Liver (tissue), 9 donors: ENCODE results near the gene GXYLT1. TPM values are rescaled to one million over a fixed set of nuclear protein-coding genes. Genes with fewer than 3 reads are reported as not detected.
"Not testable (repeated sequence)": the region's sequence is repeated elsewhere in the genome, so short reads cannot be mapped to it uniquely, and the experiment has no call there.

Experiments
- DNase-seq: peaks from one replicate; pipeline ENCODE4 v3.0.0-alpha.2; 2017; ENCODE audit warnings: low spot score
- H3K27ac ChIP-seq, 2 donors: one replicate each; pipeline ENCODE4 v1.7.0; 2013; ENCODE audit warnings: inconsistent platforms in 2 of 2, low read length in 2 of 2, control low read depth in 1 of 2, low read depth in 1 of 2, mild to moderate bottlenecking in 1 of 2
- H3K27me3 ChIP-seq, 4 donors: one replicate each; pipeline versions ENCODE4 v1.6.1 to v1.7.0; 2013; ENCODE audit warnings: low read length in 3 of 4, inconsistent platforms in 1 of 4, mild to moderate bottlenecking in 1 of 4, moderate library complexity in 1 of 4; ENCODE audit not compliant: control insufficient read depth in 4 of 4, insufficient read depth in 4 of 4
- H3K36me3 ChIP-seq, 4 donors: one replicate each; pipeline versions ENCODE4 v1.6.1 to v1.7.0; 2013; ENCODE audit warnings: low read length in 3 of 4, mild to moderate bottlenecking in 3 of 4, low read depth in 1 of 4, moderate library complexity in 1 of 4; ENCODE audit not compliant: control insufficient read depth in 4 of 4, insufficient read depth in 3 of 4
- H3K4me1 ChIP-seq, 4 donors: one replicate each; pipeline versions ENCODE4 v1.6.1 to v1.7.0; 2013; ENCODE audit warnings: low read length in 3 of 4, mild to moderate bottlenecking in 3 of 4, moderate library complexity in 1 of 4; ENCODE audit not compliant: control insufficient read depth in 4 of 4, insufficient read depth in 4 of 4
- H3K4me3 ChIP-seq, 3 donors: one replicate each; pipeline versions ENCODE4 v1.6.1 to v1.7.0; 2013; ENCODE audit warnings: low read length in 3 of 3, control low read depth in 1 of 3, low read depth in 1 of 3, mild to moderate bottlenecking in 1 of 3
- H3K9ac ChIP-seq, 2 donors: one replicate each; pipeline ENCODE4 v1.7.0; 2013; ENCODE audit warnings: low read length in 2 of 2, mild to moderate bottlenecking in 2 of 2, moderate library complexity in 2 of 2, control low read depth in 1 of 2, low read depth in 1 of 2
- H3K9me3 ChIP-seq, 4 donors: one replicate each; pipeline versions ENCODE4 v1.6.1 to v1.7.0; 2013; ENCODE audit warnings: low read length in 3 of 4; ENCODE audit not compliant: control insufficient read depth in 4 of 4
- EGR1 ChIP-seq, 2 donors: IDR thresholded peaks; 2 replicates each; pipeline ENCODE4 v1.6.1; 2016 to 2018; ENCODE audit warnings: antibody characterized with exemption in 2 of 2, low read depth in 2 of 2
- FOXA1 ChIP-seq: IDR thresholded peaks from 2 replicates; pipeline ENCODE4 v1.6.1; 2016; ENCODE audit warnings: antibody characterized with exemption
- FOXA2 ChIP-seq: IDR thresholded peaks from 2 replicates; pipeline ENCODE4 v1.6.1; 2016; ENCODE audit warnings: antibody characterized with exemption
- GABPA ChIP-seq, 2 donors: IDR thresholded peaks in 1 of 2; conservative IDR thresholded peaks in 1 of 2; 2 replicates each; pipeline ENCODE4 v1.6.1; 2016; ENCODE audit warnings: antibody characterized with exemption in 2 of 2, mild to moderate bottlenecking in 1 of 2, moderate library complexity in 1 of 2
- HNF4A ChIP-seq, 2 donors: conservative IDR thresholded peaks; 2 replicates each; pipeline ENCODE4 v1.6.1; 2016; ENCODE audit warnings: antibody characterized with exemption in 2 of 2, mild to moderate bottlenecking in 2 of 2
- HNF4G ChIP-seq: IDR thresholded peaks from 2 replicates; pipeline ENCODE4 v1.6.1; 2016; ENCODE audit warnings: antibody characterized with exemption
- JUND ChIP-seq, 2 donors: IDR thresholded peaks; 2 replicates each; pipeline ENCODE4 v1.6.1; 2016; ENCODE audit warnings: antibody characterized with exemption in 2 of 2
- NR2F2 ChIP-seq: IDR thresholded peaks from 2 replicates; pipeline ENCODE4 v1.6.1; 2016; ENCODE audit warnings: antibody characterized with exemption
- RAD21 ChIP-seq, 2 donors: IDR thresholded peaks; 2 replicates each; pipeline ENCODE4 v1.6.1; 2016; ENCODE audit warnings: antibody characterized with exemption in 2 of 2, mild to moderate bottlenecking in 2 of 2
- RXRA ChIP-seq, 2 donors: IDR thresholded peaks; 2 replicates each; pipeline ENCODE4 v1.6.1; 2017 to 2018; ENCODE audit warnings: antibody characterized with exemption in 2 of 2, mild to moderate bottlenecking in 1 of 2
- SP1 ChIP-seq: IDR thresholded peaks from 2 replicates; pipeline ENCODE4 v1.6.1; 2018; ENCODE audit warnings: antibody characterized with exemption, mild to moderate bottlenecking
- TAF1 ChIP-seq: conservative IDR thresholded peaks from 2 replicates; pipeline ENCODE4 v1.6.1; 2016; ENCODE audit warnings: antibody characterized with exemption, mild to moderate bottlenecking
- YY1 ChIP-seq: IDR thresholded peaks from 2 replicates; pipeline ENCODE4 v1.6.1; 2016; ENCODE audit warnings: antibody characterized with exemption, mild to moderate bottlenecking
- WGBS: extraction: QIAGEN DNeasy Blood & Tissue Kit; methylation state at CpG from one replicate; pipeline ENCODE4 v1.1.7; 2013; 5-methylcytosine and 5-hydroxymethylcytosine counted together
- polyA plus RNA-seq, 2 donors: library from polyadenylated mRNA; stranded (reverse) in 1 of 2; unstranded in 1 of 2; fragments of 200-250 nt in 1 of 2; fragments of >200 nt in 1 of 2; fragmentation: Nextera tagmentation in 1 of 2; extraction: Ambion mirVana in 1 of 2; gene quantifications; one replicate each; pipeline versions ENCODE4 v1.2.1 to v1.2.3, GENCODE V29; 2013 to 2015
- total RNA-seq, 2 donors: library from RNA; depleted of rRNA; stranded (reverse); fragments of >200 nt; gene quantifications; one replicate each; pipeline ENCODE4 v1.2.3, GENCODE V29; 2014
- TF ChIP-seq, protein P1 (sequence below): IDR thresholded peaks from 2 replicates; pipeline ENCODE4 v1.6.1; 2016; ENCODE audit warnings: antibody characterized with exemption
- TF ChIP-seq, protein P2 (sequence below): fragments of 150-350 bp; IDR thresholded peaks from 2 replicates; pipeline ENCODE4 v1.5.1; 2017; ENCODE audit warnings: improper control_type of control experiment, low read depth, low read length; ENCODE audit not compliant: missing input control
- TF ChIP-seq, protein P3 (sequence below): IDR thresholded peaks from 2 replicates; pipeline ENCODE4 v1.6.1; 2016; ENCODE audit warnings: antibody characterized with exemption
- TF ChIP-seq, protein P4 (sequence below): IDR thresholded peaks from 2 replicates; pipeline ENCODE4 v1.6.1; 2016; ENCODE audit warnings: antibody characterized with exemption, mild to moderate bottlenecking
- TF ChIP-seq, protein P5 (sequence below): IDR thresholded peaks from 2 replicates; pipeline ENCODE4 v1.6.1; 2016; ENCODE audit warnings: antibody characterized with exemption
- donor health status: healthy.
- donor health status: healthy.
- donor health status: healthy.
- donor health status: healthy.
- donor health status: healthy.

The GXYLT1 gene
- total and polyA plus RNA-seq, 4 donors = 2.8 to 13.7 (median 7.6) TPM

DNA sequence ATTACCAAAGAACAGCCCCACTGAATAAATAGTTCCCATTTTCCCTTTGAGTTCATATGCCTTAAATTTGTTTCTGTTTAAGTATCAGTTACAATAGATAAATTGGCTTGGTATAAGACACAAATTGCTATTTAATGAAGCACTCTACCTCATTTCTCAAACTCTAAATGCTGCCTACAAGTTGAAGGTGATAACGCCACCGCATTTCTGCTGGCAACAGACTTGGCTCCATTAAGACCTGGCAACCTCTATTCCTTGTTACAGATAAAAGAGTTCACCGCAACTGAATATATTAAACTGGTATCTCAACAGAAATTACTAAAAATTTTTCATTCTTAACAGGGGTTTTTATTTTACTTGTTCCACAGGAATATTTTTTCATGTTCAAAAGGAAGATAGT lies 35.6 kb downstream of the GXYLT1 start:
- no peak overlapping the region for H3K27ac ChIP-seq
- H3K4me1 ChIP-seq = no peaks in the 10 kb centered on the region
- H3K27me3 ChIP-seq = no peaks in the 10 kb centered on the region
- peaks cover 0 to 4% (median under 1%) of the 10 kb centered on the region in 4 donors for H3K36me3 ChIP-seq
- no peak overlapping the region for H3K4me3 ChIP-seq
- TF ChIP-seq GABPA (IDR thresholded peaks at IDR 0.05 in 1 of 2, conservative IDR thresholded peaks at IDR 0.05 in 1 of 2) (no peak), RXRA (IDR thresholded peaks at IDR 0.05) (no peak), HNF4G (no peak), TAF1 (no peak), YY1 (no peak), RAD21 (IDR thresholded peaks at IDR 0.05) (no peak), SP1 (no peak), NR2F2 (no peak), HNF4A (conservative IDR thresholded peaks at IDR 0.05) (no peak), EGR1 (IDR thresholded peaks at IDR 0.05; ENCODE audit: low read depth in 2 of 2) (no peak), FOXA2 (no peak), FOXA1 (no peak), JUND (IDR thresholded peaks at IDR 0.05) (no peak)
- TF ChIP-seq, protein P1, sequence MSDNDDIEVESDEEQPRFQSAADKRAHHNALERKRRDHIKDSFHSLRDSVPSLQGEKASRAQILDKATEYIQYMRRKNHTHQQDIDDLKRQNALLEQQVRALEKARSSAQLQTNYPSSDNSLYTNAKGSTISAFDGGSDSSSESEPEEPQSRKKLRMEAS = no peak
- TF ChIP-seq, protein P2, sequence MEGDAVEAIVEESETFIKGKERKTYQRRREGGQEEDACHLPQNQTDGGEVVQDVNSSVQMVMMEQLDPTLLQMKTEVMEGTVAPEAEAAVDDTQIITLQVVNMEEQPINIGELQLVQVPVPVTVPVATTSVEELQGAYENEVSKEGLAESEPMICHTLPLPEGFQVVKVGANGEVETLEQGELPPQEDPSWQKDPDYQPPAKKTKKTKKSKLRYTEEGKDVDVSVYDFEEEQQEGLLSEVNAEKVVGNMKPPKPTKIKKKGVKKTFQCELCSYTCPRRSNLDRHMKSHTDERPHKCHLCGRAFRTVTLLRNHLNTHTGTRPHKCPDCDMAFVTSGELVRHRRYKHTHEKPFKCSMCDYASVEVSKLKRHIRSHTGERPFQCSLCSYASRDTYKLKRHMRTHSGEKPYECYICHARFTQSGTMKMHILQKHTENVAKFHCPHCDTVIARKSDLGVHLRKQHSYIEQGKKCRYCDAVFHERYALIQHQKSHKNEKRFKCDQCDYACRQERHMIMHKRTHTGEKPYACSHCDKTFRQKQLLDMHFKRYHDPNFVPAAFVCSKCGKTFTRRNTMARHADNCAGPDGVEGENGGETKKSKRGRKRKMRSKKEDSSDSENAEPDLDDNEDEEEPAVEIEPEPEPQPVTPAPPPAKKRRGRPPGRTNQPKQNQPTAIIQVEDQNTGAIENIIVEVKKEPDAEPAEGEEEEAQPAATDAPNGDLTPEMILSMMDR = no peak
- TF ChIP-seq, protein P3, sequence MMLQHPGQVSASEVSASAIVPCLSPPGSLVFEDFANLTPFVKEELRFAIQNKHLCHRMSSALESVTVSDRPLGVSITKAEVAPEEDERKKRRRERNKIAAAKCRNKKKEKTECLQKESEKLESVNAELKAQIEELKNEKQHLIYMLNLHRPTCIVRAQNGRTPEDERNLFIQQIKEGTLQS = no peak
- TF ChIP-seq, protein P4, sequence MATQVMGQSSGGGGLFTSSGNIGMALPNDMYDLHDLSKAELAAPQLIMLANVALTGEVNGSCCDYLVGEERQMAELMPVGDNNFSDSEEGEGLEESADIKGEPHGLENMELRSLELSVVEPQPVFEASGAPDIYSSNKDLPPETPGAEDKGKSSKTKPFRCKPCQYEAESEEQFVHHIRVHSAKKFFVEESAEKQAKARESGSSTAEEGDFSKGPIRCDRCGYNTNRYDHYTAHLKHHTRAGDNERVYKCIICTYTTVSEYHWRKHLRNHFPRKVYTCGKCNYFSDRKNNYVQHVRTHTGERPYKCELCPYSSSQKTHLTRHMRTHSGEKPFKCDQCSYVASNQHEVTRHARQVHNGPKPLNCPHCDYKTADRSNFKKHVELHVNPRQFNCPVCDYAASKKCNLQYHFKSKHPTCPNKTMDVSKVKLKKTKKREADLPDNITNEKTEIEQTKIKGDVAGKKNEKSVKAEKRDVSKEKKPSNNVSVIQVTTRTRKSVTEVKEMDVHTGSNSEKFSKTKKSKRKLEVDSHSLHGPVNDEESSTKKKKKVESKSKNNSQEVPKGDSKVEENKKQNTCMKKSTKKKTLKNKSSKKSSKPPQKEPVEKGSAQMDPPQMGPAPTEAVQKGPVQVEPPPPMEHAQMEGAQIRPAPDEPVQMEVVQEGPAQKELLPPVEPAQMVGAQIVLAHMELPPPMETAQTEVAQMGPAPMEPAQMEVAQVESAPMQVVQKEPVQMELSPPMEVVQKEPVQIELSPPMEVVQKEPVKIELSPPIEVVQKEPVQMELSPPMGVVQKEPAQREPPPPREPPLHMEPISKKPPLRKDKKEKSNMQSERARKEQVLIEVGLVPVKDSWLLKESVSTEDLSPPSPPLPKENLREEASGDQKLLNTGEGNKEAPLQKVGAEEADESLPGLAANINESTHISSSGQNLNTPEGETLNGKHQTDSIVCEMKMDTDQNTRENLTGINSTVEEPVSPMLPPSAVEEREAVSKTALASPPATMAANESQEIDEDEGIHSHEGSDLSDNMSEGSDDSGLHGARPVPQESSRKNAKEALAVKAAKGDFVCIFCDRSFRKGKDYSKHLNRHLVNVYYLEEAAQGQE = no peak
- TF ChIP-seq, protein P5, sequence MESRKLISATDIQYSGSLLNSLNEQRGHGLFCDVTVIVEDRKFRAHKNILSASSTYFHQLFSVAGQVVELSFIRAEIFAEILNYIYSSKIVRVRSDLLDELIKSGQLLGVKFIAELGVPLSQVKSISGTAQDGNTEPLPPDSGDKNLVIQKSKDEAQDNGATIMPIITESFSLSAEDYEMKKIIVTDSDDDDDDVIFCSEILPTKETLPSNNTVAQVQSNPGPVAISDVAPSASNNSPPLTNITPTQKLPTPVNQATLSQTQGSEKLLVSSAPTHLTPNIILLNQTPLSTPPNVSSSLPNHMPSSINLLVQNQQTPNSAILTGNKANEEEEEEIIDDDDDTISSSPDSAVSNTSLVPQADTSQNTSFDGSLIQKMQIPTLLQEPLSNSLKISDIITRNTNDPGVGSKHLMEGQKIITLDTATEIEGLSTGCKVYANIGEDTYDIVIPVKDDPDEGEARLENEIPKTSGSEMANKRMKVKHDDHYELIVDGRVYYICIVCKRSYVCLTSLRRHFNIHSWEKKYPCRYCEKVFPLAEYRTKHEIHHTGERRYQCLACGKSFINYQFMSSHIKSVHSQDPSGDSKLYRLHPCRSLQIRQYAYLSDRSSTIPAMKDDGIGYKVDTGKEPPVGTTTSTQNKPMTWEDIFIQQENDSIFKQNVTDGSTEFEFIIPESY = no peak
- no peaks in the 10 kb centered on the region for H3K9me3 ChIP-seq
- no peak overlapping the region for H3K9ac ChIP-seq
- WGBS = 98% methylated on average over 3 of the region's 3 CpGs
- DNase-seq = no peak

DNA sequence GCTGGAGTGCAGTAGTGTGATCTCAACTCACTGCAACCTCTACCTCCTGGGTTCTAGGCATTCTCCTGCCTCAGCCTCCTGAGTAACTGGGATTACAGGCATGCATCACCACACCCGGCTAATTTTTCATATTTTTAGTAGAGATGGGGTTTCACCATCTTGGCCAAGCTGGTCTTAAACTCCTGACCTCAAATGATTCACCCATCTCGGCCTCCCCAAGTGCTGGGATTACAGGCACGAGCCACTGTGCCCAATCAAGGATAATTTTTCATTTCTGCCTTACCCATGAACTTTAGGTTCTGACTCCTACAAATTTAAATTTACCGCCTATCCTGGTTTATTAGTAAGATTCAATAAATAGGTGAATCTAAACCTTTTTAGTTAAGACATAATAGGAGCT lies 37.9 kb downstream of the GXYLT1 start:
- H3K9ac ChIP-seq, H3K4me3 ChIP-seq, H3K4me1 ChIP-seq, H3K36me3 ChIP-seq, H3K27me3 ChIP-seq, DNase-seq, H3K27ac ChIP-seq, H3K9me3 ChIP-seq: not testable (repeated sequence)
- 98% methylated on average over 4 of the region's 4 CpGs for WGBS
